ENCODE measurements around the gene PYGO1. TPM values are rescaled to one million over a fixed set of nuclear protein-coding genes. Genes with fewer than 3 reads are reported as not detected.

Gene PYGO1
- total and polyA plus RNA-seq, 9 of the 15 experiments (the other 6 are each of a cell fraction or from before 2014, with no cell fraction given), result under 0.01 to 0.07 (median 0.02) TPM; not detected in 5

GRCh38 chr15:55526559-55527036 lies 61.5 kb downstream of the PYGO1 start (continued):
- TF ChIP-seq BHLHE40 (IDR thresholded peaks at IDR 0.05; ENCODE audit: low read length) (no peak), CBX3 (IDR thresholded peaks at IDR 0.05; ENCODE audit: borderline replicate concordance in 1 of 2, low read length in 2 of 2) (peak in 1 of 2 experiments; percentile 75; a peak in 1 of 3 replicates), CREB3L1 (IDR thresholded peaks at IDR 0.05; ENCODE audit: borderline replicate concordance, low read depth) (peak; percentile 90), UBTF (IDR thresholded peaks at IDR 0.05; ENCODE audit: borderline replicate concordance in 1 of 2, low read depth in 2 of 2, low read length in 2 of 2) (no peak), TBL1XR1 (IDR thresholded peaks at IDR 0.05; ENCODE audit: low read length in 2 of 2) (no peak), NFE2 (IDR thresholded peaks at IDR 0.05; ENCODE audit: low read depth) (no peak), ZMIZ1 (IDR thresholded peaks at IDR 0.05; ENCODE audit: low read depth in 2 of 2, low read length in 2 of 2) (no peak), POLR2G (IDR thresholded peaks at IDR 0.05; ENCODE audit: low read depth, low read length) (no peak), FOXA1 (IDR thresholded peaks at IDR 0.05; ENCODE audit: borderline replicate concordance) (no peak)
